IPS-15b (cell line): Measurements from ENCODE around the gene PRG2.

Experiments
- H3K27me3 ChIP-seq: one replicate; pipeline ENCODE4 v1.6.1; 2013; ENCODE audit warnings: low read length; ENCODE audit not compliant: control insufficient read depth, insufficient read depth
- H3K36me3 ChIP-seq: one replicate; pipeline ENCODE4 v1.6.1; 2013; ENCODE audit warnings: low read length; ENCODE audit not compliant: control insufficient read depth, insufficient read depth
- H3K4me1 ChIP-seq: one replicate; pipeline ENCODE4 v1.6.1; 2013; ENCODE audit warnings: mild to moderate bottlenecking, low read length; ENCODE audit not compliant: control insufficient read depth, insufficient read depth
- H3K4me3 ChIP-seq: one replicate; pipeline ENCODE4 v1.5.1; 2013; ENCODE audit warnings: low read depth, low read length
- H3K9ac ChIP-seq: one replicate; pipeline ENCODE4 v1.6.1; 2013; ENCODE audit warnings: low read depth, mild to moderate bottlenecking, low read length
- H3K9me3 ChIP-seq: one replicate; pipeline ENCODE4 v1.6.1; 2013; ENCODE audit warnings: mild to moderate bottlenecking, low read length; ENCODE audit not compliant: control insufficient read depth, insufficient read depth

Gene PRG2

GRCh38 chr11:57359396-57359795, 31.1 kb downstream of the PRG2 start:
- H3K9ac ChIP-seq: no peak overlapping the region
- H3K36me3 ChIP-seq: no peaks in the 10 kb centered on the region
- no peak overlapping the region for H3K4me3 ChIP-seq
- H3K4me1 ChIP-seq: peaks cover 3% of the 10 kb centered on the region
- no peaks in the 10 kb centered on the region for H3K9me3 ChIP-seq
- H3K27me3 ChIP-seq: peaks cover 5% of the 10 kb centered on the region

- H3K9ac ChIP-seq: no peak overlapping the region
- peaks cover 2% of the 10 kb centered on the region for H3K4me1 ChIP-seq
- H3K4me3 ChIP-seq: no peak overlapping the region
- H3K27me3 ChIP-seq: peaks cover 3% of the 10 kb centered on the region
- no peaks in the 10 kb centered on the region for H3K9me3 ChIP-seq
- H3K36me3 ChIP-seq: no peaks in the 10 kb centered on the region
These were observed 31.5 kb downstream of the PRG2 start for GRCh38 chr11:57358991-57359390.

- Histone ChIP-seq H3K4me3 (no peak overlapping the region), H3K36me3 (no peaks in the 10 kb centered on the region), H3K9me3 (no peaks in the 10 kb centered on the region), H3K9ac (no peak overlapping the region), H3K27me3 (peaks cover 2% of the 10 kb centered on the region), H3K4me1 (peaks cover 2% of the 10 kb centered on the region)
These were observed 31.9 kb downstream of the PRG2 start for GRCh38 chr11:57358543-57358961.

GRCh38 chr11:57357856-57358255, 32.6 kb downstream of the PRG2 start:
- Histone ChIP-seq H3K4me3 (no peak overlapping the region), H3K4me1 (peaks cover 2% of the 10 kb centered on the region), H3K36me3 (no peaks in the 10 kb centered on the region), H3K9me3 (no peaks in the 10 kb centered on the region), H3K9ac (no peak overlapping the region), H3K27me3 (peaks cover 2% of the 10 kb centered on the region)

- Histone ChIP-seq H3K4me1 (peaks cover 2% of the 10 kb centered on the region), H3K9me3 (no peaks in the 10 kb centered on the region), H3K9ac (no peak overlapping the region), H3K4me3 (no peak overlapping the region), H3K27me3 (no peaks in the 10 kb centered on the region), H3K36me3 (no peaks in the 10 kb centered on the region)
These were observed 33.1 kb downstream of the PRG2 start for GRCh38 chr11:57357310-57357709.

- H3K9me3 ChIP-seq: no peaks in the 10 kb centered on the region
- H3K36me3 ChIP-seq: no peaks in the 10 kb centered on the region
- no peak overlapping the region for H3K4me3 ChIP-seq
- no peaks in the 10 kb centered on the region for H3K27me3 ChIP-seq
- H3K9ac ChIP-seq: no peak overlapping the region
- peaks cover 2% of the 10 kb centered on the region for H3K4me1 ChIP-seq
These were observed 34.2 kb downstream of the PRG2 start for GRCh38 chr11:57356268-57356667.

GRCh38 chr11:57354699-57355098, 35.8 kb downstream of the PRG2 start:
- Histone ChIP-seq H3K9ac (no peak overlapping the region), H3K4me3 (no peak overlapping the region), H3K36me3 (no peaks in the 10 kb centered on the region), H3K27me3 (no peaks in the 10 kb centered on the region), H3K4me1 (no peaks in the 10 kb centered on the region), H3K9me3 (no peaks in the 10 kb centered on the region)

GRCh38 chr11:57353852-57354251, 36.6 kb downstream of the PRG2 start:
- H3K9ac ChIP-seq: no peak overlapping the region
- no peaks in the 10 kb centered on the region for H3K4me1 ChIP-seq
- H3K4me3 ChIP-seq: no peak overlapping the region
- no peaks in the 10 kb centered on the region for H3K27me3 ChIP-seq
- H3K9me3 ChIP-seq: no peaks in the 10 kb centered on the region
- no peaks in the 10 kb centered on the region for H3K36me3 ChIP-seq

GRCh38 chr11:57353446-57353845, 37.0 kb downstream of the PRG2 start:
- H3K36me3 ChIP-seq: no peaks in the 10 kb centered on the region
- no peaks in the 10 kb centered on the region for H3K27me3 ChIP-seq
- no peaks in the 10 kb centered on the region for H3K4me1 ChIP-seq
- no peaks in the 10 kb centered on the region for H3K9me3 ChIP-seq
- H3K4me3 ChIP-seq: no peak overlapping the region
- no peak overlapping the region for H3K9ac ChIP-seq

GRCh38 chr11:57353036-57353435, 37.4 kb downstream of the PRG2 start:
- Histone ChIP-seq H3K27me3 (peaks cover 1% of the 10 kb centered on the region), H3K36me3 (no peaks in the 10 kb centered on the region), H3K9ac (no peak overlapping the region)

GRCh38 chr11:57349491-57350274, 40.8 kb downstream of the PRG2 start:
- Histone ChIP-seq H3K27me3 (peaks cover 12% of the 10 kb centered on the region), H3K4me1 (peaks cover 5% of the 10 kb centered on the region), H3K9ac (peak overlapping the region; percentile 51), H3K4me3 (peak overlapping the region; percentile 61), H3K9me3 (no peaks in the 10 kb centered on the region), H3K36me3 (no peaks in the 10 kb centered on the region)

More at GRCh38 chr11:57353036-57353435, 37.4 kb downstream of the PRG2 start:
- no peak overlapping the region for H3K4me3 ChIP-seq
- H3K4me1 ChIP-seq: no peaks in the 10 kb centered on the region
- H3K9me3 ChIP-seq: no peaks in the 10 kb centered on the region

- Histone ChIP-seq H3K4me1 (peaks cover 6% of the 10 kb centered on the region), H3K36me3 (no peaks in the 10 kb centered on the region), H3K27me3 (peaks cover 12% of the 10 kb centered on the region), H3K4me3 (no peak overlapping the region), H3K9ac (no peak overlapping the region), H3K9me3 (no peaks in the 10 kb centered on the region)
These were observed 41.7 kb downstream of the PRG2 start for GRCh38 chr11:57348636-57349313.
